NCI-H460 (cell line): Measurements from ENCODE around the gene BMP8A. TPM values are rescaled to one million over a fixed set of nuclear protein-coding genes. Genes with fewer than 3 reads are reported as not detected.

Experiments used
- DNase-seq: peaks from one replicate; pipeline ENCODE4 v3.0.0-alpha.2; 2016; ENCODE audit warnings: low read depth; ENCODE audit errors: extremely low read depth
- small RNA-seq, 2 experiments: library from RNA; depleted of rRNA; stranded (forward); fragments of <200 nt; gene quantifications; one replicate each; pipeline ENCODE3, GENCODE V24; 2014
- total RNA-seq: library from RNA; depleted of rRNA; stranded (reverse); fragments of >200 nt; shearing (Covaris generic); gene quantifications from 2 replicates; pipeline ENCODE4 v1.2.3, GENCODE V29; 2014; rRNA removed

The BMP8A gene
- total RNA-seq, 1 experiment from 2014 or later = not detected

DNA sequence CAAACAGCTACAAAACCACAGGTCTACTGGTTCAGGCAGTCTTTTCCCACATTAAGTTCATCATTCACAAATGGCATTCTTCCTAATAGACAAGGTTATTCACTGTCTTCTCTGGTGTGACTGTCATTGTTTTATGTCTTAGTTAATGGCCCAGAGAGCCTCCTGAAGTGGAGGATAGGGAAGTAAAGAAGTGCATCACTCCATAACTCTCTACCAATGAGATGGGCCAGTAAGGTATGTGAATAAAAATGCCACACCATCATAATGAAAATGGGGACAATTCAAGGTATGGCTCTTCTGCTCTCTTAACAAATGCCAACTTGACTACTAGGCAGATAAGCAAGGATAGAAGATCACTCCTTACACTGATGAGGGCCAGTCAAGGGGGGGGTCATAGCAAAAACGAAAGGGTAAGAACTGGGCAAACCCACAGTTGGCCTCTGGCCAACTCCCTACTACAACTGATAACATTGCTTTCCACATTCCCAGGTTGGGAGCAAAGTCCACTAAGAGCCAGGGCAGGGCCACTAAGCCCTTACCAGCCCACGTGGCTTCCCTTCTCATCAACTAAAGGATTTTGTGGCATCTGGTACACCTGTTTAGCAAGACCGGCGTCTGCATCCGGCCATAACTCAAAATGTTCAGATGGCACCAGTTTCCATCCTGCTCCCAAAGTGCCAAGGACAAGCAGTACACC is 75.2 kb downstream of the BMP8A start:
- DNase-seq = no peak

DNA sequence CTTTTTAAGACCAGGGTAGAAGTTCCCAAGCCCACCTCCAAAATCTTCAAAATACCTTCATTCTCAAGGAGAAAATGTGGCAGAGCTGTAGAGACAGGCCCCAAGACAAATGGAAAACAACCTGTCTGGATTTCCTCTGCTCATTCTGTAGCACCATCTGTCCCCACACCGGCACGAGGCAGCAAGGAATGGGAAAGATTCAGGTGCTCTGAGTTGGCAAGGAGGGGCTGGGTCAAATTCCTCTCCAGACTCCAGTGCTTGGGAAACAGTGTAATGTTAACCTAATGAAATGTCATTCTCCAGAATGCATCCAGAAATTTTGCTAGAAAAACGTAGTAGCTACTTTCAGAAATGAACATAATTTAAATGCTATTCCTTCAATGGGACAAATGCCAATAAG is 75.9 kb downstream of the BMP8A start:
- DNase-seq = no peak

DNA sequence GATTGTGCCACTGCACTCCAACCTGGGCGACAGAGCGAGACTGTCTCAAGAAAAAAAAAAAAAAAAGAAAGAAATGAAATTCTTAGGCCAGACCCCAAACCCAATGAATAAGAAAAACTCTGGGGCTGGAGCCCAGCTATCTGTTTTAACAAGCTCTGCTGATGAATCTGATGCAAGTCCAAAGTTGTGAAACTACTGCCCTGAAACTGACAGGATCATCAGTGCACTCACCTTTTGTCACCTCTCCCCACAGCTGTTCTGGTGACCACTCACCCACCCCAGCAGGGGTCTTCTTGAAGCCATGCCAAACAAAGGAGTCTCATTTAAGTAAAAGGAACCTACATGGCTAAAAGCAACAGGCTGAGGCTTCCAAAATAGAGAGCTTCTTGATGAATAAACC is 76.8 kb downstream of the BMP8A start:
- no peak for DNase-seq

DNA sequence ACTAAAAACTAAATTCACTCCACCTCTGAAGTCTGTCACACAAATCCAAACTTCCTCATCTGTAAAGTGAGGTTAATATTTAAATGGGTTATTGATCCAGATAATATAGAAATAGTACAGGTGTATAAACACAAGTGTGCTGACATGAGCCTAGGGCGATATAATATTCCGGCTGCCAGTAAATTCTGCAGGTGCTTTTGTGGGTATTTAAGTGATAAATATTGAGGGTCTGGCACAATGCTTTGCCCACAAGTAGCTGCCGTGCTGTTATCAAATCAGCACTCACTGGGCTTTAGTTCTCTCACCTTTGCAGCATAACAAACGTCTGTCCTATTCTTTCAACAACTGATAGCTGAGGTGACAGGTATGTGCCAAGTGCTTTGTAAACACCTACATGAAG is 77.6 kb downstream of the BMP8A start:
- DNase-seq = no peak

DNA sequence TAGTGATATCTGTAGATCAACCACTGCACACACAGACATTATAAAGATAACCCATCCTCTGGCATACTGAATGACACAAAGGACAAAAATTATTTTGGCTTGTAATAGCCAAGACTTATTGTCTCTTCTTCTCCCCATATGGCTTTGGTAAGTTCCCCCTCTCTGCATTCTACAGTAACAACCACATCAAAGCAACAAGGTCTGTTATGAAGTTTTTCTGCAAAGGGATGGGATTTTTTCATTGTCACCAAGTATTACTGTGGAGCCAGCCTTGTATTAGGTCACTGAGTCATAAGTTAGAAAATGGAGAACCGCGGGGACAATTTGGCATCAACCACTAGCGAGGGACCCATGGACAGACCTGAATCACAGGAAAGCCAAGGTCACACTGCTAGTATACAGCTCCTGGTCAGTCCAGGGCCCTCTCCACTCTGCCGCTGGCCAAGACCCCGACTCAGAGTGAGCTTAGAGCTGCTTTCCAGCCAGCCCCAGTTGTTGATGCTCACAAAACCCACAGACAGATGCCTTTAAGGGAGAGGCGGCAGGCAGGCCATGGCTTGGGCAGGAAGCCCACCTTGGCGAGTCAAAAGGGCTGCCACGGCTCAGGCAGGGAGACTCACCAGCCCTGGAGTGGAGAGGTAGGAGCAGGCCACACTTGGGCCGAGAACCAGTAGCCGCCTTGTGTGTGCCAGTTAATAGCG is 79.2 kb downstream of the BMP8A start:
- DNase-seq = no peak

DNA sequence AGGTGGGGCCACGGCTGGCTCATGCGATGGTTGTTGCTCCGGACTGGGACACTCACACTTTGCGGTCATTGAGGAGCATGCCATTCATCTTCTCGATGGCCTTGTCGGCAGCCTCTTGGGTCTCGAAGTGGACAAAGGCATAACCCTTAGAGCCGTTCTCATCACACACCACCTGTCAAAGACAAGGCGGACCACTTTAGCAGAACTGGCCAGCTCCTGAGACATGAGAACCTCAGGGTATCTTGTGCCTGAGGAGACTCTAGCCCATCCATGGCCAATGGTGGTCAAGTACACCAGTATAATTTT is 79.7 kb downstream of the BMP8A start:
- no peak for DNase-seq

DNA sequence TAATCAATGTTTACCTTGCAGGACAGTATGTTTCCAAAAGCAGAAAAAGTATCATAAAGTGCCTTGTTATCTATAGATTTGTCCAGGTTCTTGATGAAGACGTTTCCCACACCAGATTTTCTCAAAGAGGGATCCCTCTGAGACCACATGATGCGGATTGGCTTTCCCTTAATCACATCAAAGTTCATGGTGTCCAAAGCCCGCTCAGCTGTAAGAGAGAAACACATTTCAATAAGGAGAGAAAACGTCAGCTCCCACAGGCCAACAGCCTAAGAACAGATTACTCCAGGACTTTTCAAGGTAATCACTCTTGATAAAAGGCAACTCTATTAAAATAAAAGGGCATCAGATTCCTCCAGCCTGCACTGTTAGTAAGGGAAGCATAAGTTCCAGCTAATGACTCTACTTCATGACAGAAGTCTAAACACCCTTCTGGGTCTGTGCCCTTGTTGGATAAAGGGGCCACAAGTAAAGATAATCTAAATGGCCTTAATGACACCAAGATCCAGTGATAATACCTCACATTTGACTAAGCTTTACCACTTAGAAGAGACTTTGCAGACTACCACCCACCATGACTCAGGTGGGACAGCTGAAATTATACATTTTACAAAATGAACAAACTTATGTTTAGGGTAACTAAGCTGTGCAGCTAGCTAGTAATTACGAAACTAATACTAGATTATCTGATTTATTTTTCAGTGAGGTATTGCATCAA is 81.1 kb downstream of the BMP8A start:
- DNase-seq = no peak

DNA sequence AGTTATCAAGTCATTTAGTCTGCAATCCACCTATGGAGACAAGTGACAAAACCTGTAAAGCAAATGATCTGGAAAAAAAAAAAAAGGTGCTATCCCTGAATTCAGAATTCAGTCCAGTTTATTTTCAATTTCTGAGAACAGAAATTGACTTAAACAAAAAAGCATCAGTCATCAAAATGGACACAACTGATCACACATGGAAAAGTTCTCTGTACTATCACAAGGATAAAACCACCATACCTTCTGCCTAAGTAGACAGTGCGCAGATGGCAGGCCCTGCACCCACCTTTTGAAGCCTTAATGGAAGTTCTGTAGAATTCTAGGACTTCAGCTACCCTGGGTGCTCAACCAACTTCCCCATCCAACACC is 81.6 kb downstream of the BMP8A start:
- DNase-seq = no peak

DNA sequence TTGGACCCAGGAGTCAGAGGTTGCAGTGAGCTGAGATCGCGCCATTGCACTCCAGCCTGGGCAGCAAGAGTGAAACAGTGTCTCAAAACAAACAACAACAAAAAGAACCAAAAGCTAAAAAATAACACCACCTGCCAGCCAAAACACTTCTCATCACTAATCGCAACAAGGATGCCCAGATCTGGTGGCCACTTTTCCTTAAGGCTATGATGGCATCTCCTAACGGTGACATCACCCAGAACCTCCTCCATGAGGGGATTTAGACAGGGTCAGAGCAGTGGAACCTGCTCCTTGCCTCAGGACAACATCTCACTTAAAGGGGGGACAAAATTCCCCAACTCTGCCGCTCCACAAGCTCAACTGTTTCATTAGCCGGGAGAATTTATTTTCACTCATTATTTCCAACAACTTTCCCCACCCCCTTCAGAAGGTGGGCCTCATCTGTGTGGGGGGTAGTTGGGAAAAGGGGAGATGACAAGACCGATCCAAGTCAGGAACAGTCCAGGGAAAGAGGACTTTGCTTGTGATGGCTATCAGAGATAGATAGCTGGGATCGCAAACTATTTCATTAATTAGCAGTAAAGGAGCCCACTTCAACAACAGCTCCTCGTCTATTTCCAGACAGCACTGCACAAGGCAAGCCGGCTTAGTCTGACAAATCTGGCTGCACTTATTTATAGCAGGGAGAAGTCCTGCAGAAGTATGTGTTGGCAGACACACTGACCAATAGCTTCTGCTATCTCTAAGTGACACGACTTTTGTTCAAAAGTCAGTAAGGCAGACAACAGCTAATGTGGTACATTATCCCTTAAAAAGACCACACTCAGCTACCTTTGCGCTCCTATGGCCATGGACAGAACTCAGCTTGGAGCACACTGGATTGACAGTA is 82.5 kb downstream of the BMP8A start:
- no peak for DNase-seq

DNA sequence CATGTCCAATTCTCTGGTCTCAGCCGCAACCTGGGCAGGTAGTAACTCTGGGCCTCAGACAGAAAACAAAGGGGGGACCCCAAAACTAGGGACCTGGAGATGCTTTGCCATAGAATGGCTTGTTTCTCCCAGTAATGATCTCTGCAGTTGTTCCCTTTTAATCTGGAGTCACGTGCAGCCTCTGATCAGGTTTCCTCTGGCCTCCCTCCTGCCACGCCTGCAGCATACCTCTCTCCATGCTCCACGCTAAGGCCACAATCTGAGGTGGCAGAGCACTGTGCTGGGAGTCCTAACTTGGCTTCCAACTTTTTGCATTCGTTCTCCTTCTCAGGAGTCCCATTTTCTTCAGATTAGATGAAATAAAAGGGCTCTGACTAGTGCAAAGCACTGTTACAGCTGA is 83.2 kb downstream of the BMP8A start:
- DNase-seq = no peak

Small RNA genes lying within 50 kb of the gene (small RNA-seq; reads per million reads assigned to genes)
- gene SNORA55 = 3.6 to 3.7 reads per million in 2 experiments

Other genes with a start within 250 kb of the BMP8A start
- 122 and 140 TPM in 2 replicates for gene PABPC4, start 85.2 kb downstream of the BMP8A start, total RNA-seq
- gene HEYL, start 148.0 kb downstream of the BMP8A start, total RNA-seq = 0.66 and 0.77 TPM in 2 replicates
- not detected in 2 replicates for gene NT5C1A, start 180.5 kb downstream of the BMP8A start, total RNA-seq
- 0.02 TPM in 1 of 2 replicates, not detected in the other for gene HPCAL4, start 199.8 kb downstream of the BMP8A start, total RNA-seq
- gene PPIE, start 247.2 kb downstream of the BMP8A start, total RNA-seq = 21.8 and 28.2 TPM in 2 replicates